HG03196 (cell line): Measurements from ENCODE around the gene TMEM19.
A peak's percentile ranks its signal among the peaks of the same experiment; 100 is the strongest.
"Not testable (repeated sequence)": the region's sequence is repeated elsewhere in the genome, so short reads cannot be mapped to it uniquely, and the experiment has no call there.

Experiments used
- ATAC-seq: cut with Tn5 transposase; IDR thresholded peaks from one replicate; pipeline ENCODE4 v1.9.1; 2021; ENCODE audit not compliant: unreplicated experiment

Gene TMEM19

DNA sequence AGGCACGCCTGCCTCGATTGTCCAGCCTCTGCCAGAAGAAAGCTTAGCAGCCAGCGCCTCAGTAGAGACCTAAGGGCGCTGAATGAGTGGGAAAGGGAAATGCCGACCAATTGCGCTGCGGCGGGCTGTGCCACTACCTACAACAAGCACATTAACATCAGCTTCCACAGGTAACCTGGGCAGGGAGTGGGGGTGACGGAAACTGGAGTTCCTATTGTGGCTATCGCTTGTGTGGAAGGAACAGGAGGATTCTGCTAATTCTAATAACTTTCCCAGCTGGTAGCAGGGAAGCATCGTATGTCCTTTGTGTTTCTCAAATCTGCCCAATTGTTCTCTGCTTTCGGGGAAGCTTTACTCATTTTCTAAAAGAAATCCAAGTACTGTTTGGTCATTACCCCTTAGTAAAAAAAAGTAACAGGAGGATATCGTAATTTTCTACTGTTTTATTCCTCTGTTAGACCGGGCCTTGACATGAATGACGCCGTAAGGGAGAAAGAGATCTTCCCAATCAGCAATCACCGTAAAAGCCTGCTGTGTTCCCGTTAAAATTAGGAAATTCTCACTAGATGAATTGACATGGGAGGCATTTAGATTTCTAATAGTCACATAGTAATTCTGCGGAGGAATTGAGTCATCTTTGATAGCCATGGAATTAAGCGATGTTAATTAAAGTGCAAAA, 21.3 kb upstream of the TMEM19 start:
- ATAC-seq, result peak; percentile 19

DNA sequence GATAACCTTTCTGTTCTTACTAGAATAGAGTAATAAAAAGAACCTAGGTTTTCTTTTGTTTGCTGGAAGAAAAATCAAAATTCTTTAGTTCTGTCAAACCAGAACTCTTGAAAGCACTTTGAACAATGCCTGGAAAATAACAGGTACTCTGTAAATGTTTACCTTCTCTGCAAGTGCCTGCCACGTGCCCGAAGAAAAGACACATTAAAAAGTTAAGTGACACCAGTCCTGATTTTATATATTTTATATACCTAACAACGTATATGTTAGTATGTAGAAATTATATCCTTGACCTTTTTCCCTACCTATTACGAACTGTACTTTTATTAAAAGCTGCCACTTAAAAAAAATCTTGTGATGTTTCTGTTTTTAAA, 20.8 kb upstream of the TMEM19 start:
- ATAC-seq, result no peak

DNA sequence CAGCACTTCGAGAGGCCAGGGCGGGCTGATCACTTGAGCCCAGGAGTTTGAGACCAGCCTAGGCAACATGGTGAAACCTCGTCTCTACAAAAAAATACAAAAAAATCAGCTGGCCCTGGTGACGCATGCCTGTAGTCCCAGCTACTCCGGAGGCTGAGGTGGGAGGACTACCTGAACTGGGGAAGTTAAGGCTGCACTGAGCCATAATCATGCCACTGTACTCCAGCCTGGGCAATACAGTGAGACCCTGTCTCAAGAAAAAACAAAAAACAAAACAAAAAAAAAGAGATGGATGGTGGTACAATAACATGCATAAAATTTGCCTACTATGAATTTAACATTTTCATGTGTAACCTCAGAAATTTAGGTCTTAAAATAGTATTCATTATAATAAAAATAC, 19.6 kb upstream of the TMEM19 start:
- no peak for ATAC-seq

DNA sequence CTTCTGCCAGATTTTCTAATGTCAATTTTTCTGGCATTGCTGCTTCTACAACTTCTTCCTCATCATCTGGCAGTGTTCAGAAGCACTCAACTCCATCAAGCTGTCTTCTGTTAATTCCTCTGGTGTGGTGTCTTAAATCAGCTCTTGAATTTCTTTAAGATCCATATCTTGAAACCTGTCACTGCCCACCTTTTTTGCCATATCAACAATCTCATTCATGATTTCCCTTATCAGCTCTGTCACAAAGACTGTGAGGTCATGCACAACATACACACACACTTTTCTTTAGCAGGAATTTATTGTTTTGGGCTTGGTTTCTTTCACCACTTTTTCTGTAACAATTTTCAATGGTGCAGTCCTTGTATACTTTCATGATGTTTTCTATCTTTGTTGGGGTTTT, 14.6 kb upstream of the TMEM19 start:
- ATAC-seq, result no peak

DNA sequence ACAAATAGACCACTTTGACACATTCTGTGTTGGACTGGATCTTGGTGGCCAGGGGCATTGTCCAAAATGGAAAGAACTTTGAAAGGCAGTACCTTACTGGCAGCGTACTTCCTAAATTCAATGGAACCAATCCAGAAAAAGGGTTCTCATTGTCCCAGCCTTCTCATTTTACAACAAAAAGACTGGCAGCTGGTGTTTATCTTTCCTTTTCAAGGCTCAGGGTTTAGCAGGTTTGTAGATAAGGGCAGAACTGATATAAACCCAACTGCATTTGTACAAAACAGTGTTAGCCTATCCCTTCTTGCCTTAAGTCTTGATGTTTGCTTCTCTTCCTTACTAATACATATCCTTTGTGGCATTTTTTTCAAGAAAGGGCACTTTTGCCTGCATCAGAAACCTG, 14.1 kb upstream of the TMEM19 start:
- no peak for ATAC-seq

DNA sequence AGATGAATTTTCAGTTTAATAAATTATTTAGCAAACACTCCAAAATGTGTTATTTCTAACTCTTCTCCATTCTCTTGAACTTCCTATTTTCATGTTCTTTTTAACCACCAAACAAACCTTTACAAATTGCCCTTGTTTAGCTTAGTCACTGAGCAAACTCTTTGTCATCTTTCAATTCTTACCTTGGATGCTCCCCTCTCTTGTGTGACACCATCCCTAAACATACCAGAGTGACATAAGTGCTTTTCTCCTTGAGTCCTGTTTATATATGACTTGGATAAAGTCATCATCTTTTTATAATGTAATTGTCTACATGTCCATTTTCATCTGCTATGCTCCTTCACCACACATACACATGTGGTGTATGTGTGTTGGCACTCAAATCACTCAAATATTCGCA, 3.4 kb upstream of the TMEM19 start:
- ATAC-seq, result no peak

DNA sequence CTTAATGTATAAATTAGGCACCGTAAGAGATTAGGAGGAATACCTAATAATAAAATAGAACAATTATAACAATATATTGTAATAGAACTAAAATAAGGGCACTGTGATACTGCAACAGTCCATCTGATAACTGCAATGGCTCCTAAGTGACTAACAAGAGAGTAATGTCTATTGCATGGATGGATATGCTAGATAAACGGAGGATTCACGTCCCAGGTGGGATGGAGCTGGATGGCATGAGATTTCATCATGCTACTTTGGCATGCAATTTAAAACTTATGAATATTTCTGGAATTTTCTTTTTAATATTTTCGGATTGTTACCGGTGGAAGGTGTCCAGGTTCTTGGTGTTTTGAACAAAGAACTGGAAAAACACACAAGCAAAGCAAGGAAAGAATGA, 2.2 kb upstream of the TMEM19 start:
- no peak for ATAC-seq

DNA sequence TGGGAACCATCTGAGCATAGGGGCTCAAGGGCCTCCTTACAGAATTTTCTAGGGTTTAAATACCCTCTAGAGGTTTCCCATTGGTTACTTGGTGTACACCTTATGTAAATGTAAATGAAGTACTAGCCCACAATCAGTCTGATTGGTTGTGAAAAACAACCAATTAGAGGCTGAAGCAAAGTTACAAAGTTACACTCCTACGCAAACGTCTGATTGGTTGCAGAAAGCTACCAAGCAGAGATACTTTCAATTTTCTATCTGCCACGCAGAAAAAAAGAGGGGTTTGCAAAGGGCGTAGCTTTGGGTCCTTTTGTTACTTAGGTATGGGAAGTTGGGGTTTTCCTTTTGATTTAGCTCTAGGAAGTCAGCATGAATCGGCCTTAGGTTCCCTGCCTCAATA, 1.8 kb upstream of the TMEM19 start:
- no peak for ATAC-seq

DNA sequence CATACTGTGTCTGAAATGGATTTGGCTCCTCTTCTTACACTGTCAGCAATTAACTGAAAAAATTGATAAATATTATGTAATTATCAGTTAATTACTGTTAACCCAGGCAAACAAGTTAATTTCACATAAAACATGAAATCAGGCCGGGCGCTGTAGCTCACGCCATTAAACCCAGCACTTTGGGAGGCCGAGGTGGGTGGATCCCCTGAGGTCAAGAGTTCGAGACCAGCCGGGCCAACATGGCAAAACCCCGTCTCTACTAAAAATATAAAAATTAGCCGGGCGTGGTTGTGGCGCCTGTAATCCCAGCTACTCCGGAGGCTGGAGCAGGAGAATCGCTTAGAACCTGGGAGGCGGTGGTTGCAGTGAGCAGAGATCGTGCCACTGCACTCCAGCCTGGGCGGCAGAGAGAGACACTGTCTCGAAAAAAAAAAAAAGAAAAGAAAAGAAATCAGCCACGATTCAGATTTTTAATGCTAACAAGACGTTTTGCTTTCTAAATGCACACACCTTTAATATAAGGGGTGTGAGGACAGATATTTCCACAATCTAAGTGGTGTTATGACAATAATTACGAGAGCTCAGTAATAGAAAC, 473 bp upstream of the TMEM19 start:
- no peak for ATAC-seq

DNA sequence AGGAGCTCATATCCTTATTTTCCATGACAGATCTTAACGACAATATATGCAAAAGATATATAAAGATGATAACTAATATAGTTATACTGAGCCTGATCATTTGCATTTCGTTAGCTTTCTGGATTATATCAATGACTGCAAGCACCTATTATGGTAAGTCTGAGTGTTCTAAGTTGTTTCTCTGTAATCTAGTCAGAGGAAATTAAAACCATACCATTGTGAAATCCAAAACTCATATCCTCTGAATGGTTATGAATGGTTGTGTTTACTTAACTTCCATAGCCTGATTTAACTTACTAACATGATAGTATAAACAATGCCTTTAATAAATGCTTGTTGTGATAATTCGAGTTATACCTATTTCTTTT, 760 bp downstream of the TMEM19 start:
- ATAC-seq, result no peak

DNA sequence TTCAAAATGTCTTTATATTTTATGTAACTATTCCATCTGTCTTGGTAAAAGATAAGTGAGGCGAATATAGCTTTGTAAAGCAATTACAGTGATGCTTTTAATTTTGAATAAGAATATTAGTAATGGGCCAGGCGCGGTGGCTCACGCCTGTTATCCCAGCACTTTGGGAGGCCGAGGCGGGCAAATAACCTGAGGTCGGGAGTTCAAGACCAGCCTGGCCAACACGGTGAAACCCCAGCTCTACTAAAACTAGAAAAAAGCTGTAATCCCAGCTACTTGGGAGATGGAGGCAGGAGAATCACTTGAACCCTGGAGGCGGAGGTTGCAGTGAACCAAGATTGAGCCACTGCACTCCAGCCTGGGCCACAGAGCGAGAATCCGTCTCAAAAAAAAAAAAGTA, 1.3 kb downstream of the TMEM19 start:
- ATAC-seq, result not testable (repeated sequence)

DNA sequence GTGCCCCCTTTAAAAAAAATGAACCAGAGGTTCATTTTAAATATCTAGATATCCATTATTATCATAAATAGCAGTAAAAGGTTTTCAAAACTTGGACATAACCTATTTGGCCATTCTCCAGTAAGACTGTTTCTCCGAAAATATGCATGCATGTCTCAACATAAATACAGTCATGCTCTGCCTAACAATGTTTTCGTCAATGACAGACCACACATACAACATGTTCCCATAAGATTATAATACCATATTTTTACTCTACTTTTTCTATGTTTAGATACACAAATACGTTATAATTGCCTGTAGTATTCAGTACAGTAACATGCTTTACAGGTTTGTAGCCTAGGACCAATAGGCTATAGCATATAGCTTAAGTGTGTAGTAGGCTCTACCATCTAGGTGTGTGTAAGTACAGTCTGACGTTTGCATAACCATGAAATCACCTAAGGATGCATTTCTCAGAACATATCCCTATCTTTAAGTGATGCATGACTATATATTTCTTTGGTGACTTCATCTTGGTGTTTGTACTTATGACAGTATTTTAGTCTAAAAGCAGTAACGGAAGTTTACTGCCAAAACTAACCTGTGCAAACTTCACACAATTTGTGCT, 3.2 kb downstream of the TMEM19 start:
- no peak for ATAC-seq

DNA sequence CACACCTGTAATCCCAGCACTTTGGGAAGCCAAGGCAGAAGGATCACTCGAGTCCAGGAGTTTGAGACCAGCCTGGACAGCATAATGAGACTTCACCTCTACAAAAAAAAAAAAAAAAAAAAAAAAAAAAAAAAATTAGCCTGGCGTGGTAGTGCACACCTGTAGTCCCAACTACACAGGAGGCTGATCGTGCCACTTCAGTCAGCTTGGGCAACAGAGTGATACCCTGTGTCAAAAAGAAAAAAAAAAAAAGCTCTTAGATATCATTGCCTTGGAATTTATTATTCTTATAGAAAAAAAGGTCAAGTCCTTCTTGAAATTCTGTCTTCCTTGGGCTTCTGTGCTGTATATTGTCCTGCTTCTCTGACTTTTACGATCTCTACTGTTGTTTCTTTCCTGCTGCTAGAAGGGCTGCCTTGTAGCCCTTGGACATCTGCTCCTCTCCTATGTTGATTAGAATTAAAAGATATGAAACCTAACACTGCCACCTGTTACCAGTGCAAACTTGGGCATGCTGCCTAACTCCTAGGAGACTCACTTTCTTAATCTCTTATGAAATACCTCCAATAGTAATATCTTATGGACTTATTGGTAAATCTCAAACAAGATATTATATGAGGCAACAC, 5.7 kb downstream of the TMEM19 start:
- no peak for ATAC-seq

DNA sequence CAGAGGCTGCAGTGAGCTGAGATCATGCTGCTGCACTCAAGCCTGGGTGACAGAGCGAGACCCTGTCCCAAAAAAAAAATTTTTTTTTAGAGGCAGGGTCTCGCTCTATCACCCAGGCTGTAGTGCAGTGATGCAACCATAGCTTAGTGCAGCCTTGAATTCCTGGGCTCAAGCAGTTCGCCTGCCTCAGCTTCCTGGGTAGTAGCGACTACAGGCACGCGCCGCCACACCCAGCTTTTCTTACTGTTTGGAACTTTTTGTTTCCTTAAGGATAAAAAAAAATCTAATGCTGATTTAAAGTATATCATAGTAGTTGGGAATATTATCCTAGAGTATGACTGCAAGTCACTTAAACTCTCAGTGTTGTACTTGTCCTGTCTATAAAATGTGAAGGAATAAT, 7.2 kb downstream of the TMEM19 start:
- no peak for ATAC-seq

DNA sequence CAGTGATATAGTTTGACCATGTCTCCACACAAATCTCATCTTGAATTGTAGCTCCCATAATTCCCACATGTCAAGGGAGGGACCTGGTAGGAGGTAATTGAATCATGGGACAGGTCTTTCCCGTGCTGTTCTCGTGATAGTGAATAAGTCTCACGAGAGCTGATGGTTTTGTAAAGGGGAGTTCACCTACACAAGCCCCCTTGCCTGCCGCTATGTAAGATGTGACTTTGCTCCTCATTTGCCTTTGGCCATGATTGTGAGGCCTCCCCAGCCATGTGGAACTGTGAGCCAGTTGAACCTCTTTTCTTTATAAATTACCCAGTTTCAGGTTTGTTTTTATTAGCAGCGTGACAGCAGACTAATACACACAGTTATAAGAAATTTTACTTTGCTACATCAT, 7.8 kb downstream of the TMEM19 start:
- ATAC-seq, result peak; percentile 9

DNA sequence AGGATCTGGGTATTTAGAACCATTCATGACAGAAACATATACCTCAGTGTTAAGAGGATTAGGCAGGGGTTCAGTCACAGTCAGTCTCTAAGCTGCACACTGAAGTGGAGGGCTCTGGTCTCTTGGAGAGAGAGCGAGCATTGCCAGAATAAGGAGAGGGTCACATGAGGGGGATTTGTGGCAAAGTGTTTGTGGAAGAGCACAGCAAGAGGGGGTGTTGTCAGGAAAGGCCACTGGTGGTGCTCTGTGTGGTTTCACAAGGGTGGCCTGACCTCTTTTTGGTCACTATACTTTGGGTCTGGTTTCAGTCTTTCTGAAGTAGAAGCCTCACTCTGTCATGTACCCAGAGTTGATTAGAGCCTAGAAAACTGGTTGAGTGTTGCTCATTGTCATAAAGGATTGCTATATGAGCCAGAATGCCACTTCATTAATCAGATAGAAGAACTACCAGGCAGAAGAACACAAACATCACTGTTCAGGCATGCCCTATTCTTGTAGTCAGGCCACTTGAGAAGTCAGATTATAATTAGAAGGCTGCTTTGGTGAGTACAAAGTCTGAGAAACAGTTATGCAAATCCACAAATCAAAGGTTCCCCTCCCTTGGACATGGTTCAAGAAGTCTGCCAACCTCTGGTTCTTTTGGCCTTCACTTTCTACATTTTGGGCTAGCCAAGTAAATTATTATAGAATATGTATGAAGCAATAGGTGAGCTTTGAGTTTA, 8.4 kb downstream of the TMEM19 start:
- ATAC-seq, result peak; percentile 83

DNA sequence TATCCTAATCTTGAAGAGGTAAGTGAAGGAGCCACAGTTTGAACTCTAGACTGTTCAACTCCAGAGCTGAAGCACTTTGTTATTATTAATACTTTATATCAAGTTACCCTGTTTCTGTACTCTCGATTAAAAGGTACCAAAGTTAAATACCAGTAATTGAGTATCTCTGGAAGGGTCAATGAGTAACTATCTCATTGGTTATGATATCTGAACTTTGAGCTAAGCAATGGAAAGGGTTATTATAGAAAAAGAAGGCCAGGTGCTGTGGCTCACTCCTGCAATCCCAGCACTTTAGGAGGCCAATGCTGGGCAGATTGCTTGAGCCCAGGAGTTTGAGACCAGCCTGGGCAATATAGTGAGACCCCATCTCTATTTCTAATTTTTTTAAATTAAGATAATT, 9.9 kb downstream of the TMEM19 start:
- ATAC-seq, result no peak

DNA sequence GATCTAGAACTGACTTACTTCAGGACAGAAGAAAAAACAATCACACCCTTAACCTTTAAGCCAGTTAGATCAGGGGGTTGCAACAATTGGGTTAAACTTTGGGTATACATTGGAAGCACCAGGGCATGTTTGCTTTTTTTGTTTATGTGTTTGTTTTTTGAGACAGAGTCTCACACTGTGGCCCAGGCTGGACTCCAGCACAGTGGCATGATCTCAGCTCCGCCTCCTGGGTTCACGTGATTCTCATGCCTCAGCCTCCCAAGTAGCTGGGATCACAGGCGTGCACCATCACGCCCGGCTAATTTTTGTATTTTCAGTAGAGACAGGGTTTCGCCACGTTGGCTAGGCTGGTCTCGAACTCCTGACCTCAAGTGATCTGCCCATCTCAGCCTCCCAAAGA, 16.3 kb downstream of the TMEM19 start:
- ATAC-seq, result not testable (repeated sequence)

DNA sequence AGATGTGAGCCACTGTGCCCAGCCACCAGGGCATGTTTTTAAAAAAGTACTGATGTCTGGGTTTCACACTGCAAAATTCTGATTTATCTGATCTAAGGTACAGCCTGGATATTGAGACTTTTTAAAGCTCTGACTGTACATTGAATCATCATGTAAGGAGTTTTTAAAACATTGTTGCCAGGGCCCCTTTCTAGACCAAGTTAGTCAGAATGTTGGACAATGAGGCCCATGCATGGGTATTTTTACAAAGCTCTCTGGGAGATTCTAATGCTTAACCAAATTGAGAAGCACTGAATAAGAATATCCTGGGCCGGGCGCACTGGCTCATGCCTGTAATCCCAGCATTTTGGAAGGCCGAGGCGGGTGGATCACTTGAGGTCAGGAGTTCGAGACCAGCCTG, 16.7 kb downstream of the TMEM19 start:
- ATAC-seq, result no peak

DNA sequence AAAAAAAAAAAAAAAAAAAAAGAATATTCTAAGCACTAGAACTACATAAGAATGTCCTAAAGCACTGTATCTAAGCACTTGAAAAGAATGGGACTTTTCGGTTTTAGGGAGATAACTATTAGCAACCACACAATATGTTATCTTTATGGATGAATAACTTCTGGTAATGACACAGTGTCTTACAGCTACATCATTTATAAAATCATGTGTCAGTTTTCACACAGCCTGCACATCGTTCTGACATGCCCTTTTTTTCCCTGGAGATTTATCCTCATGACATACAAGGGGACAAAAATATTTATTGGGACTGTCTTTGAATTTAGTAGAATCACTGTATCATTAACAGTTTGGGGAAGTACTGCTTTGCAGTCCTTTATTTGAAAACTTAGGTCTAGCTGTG, 17.3 kb downstream of the TMEM19 start:
- no peak for ATAC-seq

DNA sequence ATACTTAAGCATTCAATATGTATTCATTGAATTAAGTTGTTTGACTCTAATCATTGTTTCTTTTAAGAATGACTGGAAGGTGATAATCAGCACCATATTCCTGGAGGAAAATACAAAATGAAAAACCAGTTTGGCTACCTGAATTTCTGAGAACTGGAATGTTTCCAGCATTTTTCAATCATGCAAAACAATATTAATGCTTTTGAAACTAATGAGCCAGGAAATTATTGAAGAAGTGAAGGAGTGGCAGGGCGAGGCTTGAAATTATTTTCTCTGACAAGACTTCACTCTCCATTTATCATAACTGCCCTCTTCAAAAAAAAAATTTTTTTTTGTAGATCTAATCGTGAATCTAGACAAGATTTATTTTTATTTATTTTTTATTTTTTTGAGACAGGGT, 19.0 kb downstream of the TMEM19 start:
- ATAC-seq, result no peak

DNA sequence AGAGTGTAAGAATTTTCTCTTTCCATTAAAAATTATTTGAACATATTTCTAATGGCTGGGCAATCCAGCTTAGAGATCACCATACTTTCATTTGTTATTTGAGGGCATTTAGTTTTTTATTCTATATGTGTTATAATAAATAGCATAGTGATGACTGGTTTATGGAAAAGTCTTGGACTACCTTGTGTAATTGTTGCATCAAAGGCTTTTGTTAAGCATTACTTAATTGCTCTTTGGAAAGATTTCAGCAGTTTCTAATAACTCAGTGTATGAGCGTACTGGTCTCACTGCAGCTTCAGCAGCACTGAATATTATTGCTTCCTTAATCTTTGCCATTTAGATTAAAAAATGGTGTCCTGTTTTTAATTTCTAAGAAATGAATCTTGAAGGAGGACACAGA, 22.8 kb downstream of the TMEM19 start:
- ATAC-seq, result no peak
